Stimulated activated CD4-positive, alpha-beta T cell treated with anti-CD3 and anti-CD28 coated beads, Interleukin-4, amount 100 ng/mL, for 24 hours (primary cell): Measurements from ENCODE around the gene GALNT9.
"Not testable (repeated sequence)": the region's sequence is repeated elsewhere in the genome, so short reads cannot be mapped to it uniquely, and the experiment has no call there.

Source experiments
- DNase-seq: peaks from one replicate; pipeline ENCODE4 v3.0.0-alpha.2; 2020

GALNT9 gene

DNA sequence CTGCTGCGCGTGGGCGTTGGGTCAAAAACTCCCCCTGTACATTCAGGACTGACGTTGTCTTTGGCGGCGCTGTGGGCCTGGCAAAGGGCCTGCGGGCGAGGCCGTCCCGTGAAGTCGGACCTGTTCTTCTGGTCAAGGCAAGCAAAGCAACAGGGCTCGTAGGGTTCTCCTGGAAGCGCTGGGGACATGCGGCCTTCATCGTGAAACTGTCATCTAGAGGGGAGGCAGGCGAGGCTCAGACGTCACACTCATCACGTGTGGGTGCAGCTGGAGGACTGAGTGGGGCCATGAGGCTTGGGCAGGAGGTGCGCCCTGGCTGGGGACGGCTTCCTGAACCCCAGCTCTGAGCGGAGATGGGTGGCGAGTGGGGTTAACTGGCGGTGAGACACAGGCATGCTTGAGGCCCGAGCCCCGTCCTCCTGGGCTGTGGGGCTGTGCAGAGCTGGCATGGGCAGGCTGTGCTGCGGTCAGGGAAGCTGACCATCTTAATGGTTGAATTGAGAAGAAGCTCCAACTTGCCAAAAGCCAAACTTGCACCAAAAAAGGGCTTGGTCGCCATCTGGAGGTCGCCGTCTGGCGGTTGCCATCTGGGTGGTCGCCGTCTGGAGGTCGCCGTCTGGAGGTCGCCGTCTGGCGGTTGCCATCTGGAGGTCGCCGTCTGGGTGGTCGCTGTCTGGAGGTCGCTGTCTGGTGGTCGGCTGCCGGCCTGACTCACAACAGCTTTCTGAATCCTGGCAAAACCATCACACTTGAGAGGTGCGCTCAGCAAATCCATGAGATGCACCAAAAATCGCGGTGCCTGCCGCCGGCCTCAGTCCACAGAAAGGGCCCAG is 119.0 kb downstream of the GALNT9 start:
- DNase-seq, result no peak

DNA sequence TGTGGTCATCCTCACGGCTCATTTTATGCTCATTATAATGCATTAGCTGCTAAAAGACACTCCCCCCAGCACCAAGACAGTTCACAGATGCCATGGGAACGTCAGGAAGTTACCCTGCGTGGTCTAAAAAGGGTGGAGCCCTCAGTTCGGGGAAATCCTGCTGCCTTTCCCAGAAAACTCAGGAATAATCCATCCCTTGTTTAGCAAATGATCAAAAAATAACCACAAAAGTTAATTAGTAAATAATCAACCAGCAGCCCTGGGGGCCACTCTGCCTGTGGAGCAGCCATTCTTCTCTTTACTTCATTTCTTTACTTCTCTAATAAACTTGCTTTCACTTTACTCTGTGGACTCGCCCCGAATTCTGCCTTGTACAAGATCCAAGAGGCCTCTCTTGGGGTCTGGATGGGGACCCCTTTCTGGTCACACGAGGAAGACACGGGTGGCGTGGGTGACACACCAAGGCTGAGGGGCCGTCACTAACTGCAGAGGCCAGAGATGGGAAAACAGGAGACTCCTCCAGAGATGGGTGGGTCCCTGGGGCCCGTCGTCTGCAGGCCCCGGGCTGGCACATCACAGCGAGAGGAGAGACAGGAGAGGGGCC is 119.7 kb downstream of the GALNT9 start:
- DNase-seq, result no peak

DNA sequence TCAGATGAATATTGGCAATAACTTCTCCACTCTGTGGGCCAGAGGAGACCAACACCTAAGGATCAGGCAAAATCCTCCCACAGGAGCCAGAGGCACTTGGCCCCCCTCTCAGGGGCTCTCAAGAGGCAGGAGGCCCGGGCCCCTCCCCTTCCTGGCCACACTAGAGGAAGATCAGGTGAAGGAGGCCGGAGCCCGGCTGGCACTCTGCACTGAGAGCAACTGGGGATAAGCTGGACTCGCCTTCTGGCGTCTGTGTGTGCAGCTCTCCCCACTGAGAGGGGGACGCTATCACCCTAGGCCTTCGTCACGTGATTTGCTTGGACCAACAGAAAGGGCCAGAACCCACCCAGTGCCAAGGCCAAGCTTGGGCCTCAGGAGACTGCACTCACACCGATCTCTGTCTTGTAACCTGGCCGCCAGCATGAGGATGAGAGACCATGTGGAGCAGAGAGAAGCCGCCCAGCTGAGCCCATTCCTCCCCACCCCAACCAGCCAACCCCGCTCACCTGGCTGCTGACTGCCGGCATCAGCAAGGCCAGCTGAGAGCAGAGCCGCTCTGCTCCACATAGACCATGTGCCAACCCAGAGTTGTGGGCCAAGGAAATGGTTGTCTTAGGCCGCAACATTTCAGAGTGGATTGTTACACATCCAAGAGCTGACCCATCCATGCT is 121.1 kb downstream of the GALNT9 start:
- DNase-seq, result no peak

DNA sequence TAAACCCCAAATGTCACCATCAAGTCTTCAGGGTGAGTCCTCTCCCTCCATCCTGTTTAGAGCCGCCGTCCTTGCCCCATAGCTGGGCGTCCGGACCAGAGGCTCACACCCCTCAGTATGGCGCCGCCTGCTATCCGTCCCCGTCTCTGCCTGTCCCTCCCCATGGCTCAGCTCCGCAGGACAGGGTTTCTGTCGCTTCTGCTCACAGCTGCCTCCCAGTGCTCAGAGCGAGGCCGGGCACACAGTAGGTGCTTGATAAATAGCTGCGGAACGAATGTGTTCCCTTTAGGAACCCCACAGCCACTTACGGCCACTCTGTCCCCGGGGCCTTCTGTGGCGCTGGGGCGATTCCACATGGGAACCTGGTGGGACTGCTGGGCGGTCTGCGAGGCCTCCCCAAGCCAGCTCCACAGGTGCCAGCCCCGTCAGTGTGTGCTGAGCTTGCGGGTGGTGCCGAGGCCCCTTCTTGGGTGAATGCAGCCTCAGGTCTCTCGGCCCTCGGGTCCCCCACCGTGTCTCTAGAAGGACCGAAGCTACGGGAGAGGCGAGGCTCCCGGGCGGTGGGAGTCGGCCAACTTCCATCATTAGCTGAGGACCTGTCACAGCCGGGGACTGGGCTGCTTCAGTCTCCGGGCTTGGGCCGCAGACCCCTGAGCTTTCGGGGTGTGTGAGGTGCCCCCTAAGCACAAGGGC is 122.2 kb downstream of the GALNT9 start:
- DNase-seq, result no peak

DNA sequence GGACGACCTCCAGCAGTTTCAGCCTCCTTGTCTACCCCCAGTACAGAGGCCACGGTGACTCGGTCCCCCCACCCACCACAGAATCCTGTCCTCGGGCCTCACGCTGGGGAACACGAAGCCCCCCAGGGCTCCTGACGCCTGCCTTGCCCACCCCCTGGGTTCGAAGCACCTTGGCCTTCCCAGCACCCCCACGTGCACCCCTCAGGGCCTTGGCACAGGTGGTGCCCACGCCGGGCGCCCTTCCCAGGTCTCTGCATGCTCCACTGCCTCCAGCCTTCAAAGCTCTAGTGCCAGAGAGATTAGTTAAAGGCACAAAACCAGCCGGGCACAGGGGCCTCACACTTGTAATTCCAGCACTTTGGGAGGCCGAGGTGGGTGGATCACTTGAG is 123.3 kb downstream of the GALNT9 start:
- no peak for DNase-seq

DNA sequence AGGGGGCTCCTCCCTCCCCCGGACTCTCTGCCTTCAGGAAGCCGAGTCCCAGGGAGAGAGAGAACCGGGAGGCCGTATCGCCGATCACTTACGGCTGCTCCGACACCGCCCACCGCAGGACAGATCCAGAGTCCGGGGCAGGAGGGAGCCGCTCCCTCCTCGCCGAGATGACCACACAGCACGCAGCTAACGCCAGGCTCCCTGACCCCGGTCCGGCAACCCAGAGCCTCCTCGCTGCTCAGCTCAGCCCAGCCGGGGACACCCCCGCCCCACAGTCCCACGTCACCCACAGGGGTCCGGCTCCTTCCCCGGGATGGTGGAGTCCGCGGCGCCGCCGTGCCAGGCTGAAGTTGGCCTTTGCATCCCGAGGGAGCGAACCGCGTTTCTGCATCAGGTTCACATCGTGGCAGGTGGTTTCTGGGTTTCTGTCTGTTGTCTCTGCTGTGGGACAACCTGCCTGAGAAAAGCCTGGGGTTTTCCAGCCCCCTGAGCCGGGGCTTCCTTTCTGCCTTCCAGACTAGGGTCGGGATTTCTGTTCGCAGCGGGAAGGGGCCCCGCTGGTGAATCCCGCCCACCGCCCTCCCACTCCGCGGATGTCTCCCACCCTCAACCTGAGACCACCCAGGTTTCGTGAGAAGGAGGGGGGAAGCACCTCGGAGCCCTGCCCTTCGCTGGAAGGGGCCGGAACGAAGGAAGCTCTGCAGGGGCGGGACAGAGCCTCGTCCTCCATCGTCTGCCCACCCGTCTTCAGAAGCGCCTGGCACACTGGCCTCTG is 123.9 kb downstream of the GALNT9 start:
- no peak for DNase-seq

DNA sequence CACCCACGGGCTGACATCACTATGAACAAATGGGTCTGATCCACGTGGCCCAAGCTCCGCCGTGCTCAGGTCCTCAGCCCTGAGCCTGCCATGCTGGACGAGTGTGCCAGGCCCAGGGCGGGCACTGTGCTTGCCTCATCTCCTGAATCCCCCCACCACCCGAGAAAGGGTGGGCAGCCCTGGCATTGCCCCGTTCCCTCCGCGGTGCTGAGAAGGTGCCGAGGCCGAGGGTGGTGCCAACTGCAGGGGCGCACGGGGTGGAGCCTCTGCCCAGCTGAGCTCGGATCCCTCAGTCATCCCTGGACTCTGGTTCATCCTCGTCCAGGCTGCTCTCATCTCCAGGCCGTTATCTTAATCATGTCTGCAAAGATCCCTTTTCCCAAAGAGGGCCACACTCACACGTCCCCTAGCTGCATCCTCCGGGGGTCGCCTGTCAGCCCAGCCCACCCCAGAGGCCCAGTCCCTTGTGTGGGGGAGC is 124.6 kb downstream of the GALNT9 start:
- no peak for DNase-seq

DNA sequence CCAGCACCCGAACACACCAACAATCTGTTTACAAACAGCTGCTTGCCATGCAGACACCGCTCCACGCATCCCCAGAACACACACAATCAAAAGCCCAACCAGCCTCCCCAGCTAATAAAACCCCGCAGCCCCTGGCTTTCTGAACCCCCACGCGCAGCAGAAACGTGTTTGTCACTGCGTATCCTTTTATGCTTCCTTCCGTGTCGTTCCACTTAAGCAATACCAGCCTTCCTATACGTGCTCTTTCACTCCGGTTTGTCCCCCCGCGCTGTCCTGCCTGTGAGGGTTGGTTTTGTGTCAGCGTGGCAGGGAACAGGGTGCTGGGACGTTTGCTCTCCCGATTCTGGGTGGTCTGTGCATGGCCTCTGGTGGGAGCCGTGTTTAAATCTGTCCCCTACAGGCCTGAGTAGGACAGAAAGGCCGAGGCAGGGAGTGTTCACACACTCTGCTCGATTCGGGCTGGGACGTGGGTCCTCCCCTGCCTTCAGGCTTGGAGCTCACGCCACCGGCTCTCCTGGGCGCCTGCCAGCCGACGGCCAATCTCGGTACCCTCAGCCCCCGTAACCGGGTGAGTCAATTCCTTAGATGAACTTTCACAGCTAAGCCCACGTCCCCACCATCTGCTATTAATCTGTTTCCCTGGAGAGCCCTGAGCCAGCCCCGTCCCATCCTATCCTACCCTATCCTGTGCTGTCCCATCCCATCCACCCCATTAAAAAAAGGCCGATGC is 125.2 kb downstream of the GALNT9 start:
- no peak for DNase-seq

DNA sequence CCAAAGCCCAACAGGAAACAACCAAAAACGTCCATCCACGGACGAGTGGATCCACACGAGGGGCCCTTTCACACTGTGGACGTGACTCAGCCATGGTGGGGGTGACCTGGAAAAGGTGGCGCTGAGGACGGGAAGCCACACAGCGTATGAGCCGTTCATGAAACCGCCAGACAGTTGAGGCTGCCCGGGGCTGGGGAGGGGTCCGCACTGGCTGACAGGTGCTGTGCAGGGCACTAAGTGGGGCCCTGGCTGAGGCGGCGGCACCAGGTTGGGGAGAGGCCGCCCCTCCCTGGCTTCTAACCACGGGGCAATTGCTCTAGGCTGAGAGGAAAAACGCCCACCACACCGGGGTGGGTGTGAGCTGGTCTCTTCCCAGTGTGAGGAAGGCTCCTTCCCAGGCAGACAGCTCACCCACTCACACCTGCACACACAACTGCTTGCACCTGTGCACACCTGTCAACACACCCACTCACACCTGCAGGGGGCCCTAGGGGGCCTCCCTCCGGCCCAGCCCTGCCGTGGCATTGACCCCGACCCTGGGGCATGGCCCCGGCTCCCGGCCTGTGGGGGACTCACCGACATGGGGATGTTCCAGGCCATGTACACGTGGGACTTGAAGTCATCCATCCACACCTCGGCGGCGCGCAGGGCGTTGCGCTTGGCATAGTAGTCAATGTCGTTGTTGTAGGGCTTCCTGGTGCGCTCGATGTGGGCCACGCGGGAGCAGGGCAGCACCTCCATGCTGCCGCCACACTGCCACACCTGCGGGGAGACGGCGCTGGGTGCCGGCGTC is 126.3 kb downstream of the GALNT9 start:
- no peak for DNase-seq

DNA sequence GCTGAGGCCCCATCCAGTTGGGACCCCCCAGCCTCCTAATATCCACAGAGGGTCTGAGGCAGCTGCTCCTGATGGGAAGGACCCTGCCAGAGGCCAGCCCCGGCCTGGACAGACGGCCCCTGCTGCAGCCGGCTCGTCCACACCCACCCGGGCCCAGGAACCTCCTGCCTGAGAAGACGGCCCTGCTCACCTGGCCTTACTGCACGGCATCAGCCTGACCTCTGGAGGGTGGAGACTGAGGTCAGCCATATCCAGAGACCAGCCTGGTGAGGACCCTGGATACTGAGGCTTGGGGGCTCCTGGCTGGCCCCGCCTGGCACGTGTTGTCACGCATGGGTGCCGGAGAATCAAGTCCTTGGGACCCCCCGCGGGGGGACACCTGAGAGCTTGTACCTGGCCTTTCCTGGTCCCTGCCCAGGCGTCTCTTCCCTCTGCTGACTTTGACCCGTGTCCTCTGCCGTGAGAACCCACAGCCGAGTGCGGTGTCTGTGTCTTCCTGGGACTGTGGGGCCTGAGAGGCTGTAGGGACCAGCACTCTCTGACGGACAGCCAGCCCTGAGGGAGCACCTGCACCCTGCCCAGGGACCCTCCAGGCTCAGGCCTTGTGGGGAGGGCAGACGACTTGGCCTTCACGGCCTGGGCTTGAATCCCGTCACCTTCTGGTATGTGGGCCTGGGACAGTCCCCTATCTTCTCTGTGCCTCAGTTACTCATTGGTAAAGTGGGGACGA is 127.8 kb downstream of the GALNT9 start:
- DNase-seq, result no peak

DNA sequence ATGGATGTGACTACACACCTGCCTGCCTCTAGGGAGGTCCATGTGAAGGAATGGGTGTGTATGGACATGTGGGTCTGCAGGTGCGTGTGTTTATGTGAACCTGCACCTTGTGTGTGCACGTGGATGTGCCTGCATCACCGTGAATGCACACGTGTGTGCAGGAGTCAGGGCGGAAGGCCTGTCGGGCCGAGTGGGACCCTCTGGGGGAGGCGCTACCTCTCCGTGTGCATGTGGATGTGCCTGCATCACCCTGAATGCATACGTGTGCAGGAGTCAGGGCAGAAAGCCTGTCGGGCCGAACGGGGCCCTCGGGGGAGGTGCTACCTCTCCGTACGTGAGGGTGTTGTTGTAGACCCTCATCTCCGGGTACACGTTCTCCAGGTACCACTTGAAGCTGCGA is 128.6 kb downstream of the GALNT9 start:
- DNase-seq, result no peak

DNA sequence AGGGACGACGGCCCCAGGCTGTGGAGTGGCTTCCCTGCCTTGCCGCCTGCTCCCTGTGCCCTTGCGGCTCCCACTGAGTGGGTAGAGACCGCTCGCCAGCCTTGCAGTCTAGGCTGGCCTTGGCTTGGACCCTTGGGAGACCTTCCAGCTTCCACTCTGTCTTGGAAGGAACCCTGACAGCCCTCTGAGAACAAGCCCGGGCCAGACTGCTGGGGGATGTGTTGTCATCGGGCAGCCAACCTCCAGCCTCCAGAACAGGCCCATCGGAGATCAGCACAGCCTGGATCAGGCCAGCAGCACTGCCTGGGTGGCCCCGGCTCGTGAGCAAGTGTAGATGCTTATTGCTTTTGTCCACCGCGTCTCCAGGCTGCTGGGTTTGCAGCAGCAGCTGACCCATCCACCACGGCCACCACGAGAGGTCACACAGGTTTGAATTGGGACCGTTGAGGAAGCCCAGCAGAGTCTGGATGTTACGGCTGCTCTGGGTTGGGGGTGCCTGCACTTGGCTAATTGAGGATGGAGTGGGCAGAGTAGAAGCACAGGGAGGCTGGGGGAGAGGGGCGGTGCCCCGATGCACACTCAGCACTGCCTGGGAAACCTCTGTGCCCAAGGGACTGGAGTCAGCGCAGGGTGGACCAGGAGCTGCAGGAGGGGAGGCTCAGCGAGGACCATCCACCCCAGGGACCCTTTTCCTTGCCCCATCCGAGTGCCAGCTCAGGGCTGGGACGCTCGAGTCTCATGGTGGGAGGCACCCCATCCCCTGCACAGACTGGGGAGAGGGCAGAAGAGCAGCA is 129.7 kb downstream of the GALNT9 start:
- no peak for DNase-seq

DNA sequence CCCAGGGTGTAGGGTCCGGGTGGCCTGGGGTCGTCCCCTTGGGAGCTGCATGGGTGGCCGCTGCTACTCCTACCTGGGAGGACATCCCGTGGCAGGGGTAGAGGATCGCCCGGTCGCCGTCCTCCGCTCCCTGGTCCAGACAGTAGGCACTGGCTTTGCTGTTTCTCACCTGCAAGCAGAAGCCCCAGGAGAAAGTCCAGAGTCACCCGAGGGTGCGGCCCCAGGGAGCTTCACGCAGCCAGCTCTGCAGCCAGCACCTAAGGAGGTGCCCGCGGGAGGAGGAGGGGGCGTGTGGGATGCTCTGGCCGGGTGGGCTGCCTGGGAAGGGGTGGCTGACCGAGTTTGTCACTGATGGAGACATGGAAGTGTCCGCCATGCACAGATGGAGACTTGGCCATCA is 130.3 kb downstream of the GALNT9 start:
- no peak for DNase-seq

DNA sequence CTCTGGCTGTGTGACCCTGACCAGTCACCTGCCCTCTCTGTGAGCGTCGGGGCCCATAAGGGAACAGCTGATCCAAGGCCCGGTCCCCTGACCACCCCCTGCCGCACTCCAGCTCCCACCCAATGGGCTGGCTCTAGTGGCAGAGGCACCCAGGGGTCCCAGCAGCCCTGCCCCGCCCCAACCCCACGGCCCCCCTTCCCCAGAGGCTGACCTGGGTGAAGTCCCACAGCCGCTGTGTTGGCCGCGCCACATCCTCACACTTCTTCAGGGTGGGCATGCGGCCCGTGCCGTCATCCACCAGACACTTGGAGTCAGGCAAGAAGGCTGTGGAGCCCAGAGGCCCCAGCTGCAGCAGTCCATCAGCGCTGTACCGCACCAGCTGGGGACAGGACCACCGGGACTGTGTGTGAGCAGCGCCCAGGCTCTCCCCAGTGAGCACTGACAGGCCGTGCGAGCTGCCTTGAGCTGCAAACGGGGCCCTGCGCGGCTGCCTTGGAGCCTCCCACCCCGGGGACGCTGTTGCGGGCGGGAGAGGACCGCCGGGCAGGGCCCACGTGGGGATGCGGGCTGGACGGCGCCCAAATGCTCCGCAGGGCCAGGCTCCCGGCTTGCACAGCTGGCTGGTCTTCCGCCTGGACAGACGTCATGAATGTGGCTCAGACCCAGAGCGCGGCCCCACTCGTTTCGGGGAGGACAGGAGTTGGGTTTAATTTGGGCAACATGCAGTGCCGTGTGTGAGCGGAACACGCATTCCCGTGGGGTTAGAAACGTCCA is 131.6 kb downstream of the GALNT9 start:
- no peak for DNase-seq

DNA sequence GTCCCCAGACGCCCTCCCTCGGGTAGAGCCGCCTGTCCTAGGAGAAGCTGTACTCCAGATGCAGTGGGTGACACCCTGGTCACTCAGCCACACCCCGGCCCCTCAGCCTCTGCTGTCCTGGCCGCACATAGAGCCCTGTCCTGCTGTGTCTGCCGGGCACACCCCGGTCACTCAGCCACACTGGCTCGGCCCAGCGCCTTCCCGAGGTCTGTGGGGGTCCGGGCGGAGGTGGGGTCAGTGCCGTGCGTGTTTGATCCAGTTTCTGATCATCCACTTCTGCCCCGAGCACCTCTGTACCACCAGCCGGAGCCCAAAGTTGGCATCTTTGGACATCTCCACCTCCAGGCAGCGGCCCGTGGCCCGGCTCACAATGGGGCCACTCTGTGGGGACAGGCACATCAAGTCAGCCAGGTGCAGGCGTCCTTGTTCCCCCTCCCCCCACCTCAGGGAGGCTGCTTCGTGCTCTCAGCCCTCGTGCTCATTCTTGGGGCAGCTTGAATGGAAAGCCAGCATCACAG is 132.5 kb downstream of the GALNT9 start:
- no peak for DNase-seq

DNA sequence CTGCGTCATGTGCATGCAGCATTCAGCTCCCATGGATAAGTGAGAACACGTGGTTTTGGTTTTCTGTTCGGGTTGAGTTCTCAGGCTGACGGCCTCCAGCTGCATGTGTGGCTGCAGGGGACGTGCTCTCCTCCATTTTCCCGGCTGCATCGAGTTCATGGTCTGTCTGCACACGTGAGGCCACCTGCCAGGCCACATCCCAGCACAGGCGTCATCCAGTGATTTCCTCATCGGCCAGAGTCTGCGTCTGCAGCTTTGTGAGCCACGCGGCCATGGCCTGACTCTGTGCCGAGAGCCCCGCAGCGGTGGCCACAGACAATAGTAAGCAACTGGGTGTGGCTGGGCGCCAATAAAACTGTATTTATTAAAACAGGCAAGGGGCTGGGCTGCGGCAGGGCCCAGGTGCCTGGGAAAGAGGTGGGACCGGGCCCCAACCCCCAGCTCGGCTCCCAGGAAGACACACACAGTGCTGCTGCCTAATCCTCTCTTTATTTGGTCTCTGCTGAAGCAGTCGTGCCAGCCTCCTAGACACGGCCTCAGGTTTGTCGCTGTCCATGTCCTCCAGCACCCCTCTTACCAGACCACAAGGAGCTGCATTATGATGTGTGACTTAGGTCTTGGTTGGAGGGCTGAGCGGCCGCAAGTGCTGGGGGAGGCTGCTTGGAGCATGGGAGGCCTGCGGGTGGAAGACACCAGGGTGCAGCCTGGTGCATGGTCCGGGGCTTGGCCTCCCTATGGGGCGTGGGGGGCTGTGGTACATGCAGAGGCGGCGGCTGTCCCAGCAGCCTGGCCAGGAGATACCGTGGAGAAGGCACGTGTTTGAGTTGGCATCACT is 133.1 kb downstream of the GALNT9 start:
- no peak for DNase-seq

DNA sequence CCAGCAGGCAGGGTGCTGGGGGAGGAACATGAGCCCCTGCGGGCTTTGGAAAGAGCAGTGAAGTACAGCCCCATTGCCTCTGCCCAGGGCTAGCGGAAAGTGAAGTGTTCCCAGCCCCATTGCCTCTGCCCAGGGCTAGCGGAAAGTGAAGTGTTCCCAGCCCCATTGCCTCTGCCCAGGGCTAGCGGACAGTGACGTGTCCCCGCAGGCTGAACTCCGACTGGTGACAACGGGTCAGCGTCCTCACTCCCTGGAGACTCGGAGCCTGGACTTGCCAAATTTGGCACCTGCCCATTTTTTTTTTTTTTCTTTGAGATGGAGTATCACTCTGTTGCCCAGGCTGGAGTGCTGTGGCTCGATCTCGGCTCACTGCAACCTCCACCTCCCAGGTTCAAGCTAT is 134.1 kb downstream of the GALNT9 start:
- DNase-seq, result not testable (repeated sequence)
